GM19467 (cell line): ENCODE results near the gene EIF5B.
"Not testable (repeated sequence)": the region's sequence is repeated elsewhere in the genome, so short reads cannot be mapped to it uniquely, and the experiment has no call there.

Source experiments
- ATAC-seq: cut with Tn5 transposase; IDR thresholded peaks from one replicate; pipeline ENCODE4 v1.9.1; 2021; ENCODE audit warnings: mild to moderate bottlenecking, moderate library complexity; ENCODE audit not compliant: unreplicated experiment

EIF5B gene

DNA sequence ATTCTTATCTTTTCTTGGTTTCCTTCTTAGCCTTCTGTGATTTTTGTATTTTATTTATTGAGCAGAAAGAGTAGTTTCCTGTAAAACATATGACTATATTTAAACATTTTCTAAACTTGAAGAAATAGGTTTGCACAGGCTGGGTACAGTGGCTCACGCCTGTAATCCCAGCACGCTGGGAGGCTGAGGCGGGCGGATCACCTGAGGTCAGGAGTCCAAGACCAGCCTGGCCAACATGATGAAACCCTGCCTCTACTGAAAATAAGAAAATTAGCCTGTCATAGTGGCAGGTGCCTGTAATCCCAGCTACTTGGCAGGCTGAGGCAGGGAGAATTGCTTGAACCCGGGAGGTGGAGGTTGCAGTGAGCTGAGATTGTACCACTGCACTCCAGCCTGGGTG, 31.7 kb downstream of the EIF5B start:
- not testable (repeated sequence) for ATAC-seq

DNA sequence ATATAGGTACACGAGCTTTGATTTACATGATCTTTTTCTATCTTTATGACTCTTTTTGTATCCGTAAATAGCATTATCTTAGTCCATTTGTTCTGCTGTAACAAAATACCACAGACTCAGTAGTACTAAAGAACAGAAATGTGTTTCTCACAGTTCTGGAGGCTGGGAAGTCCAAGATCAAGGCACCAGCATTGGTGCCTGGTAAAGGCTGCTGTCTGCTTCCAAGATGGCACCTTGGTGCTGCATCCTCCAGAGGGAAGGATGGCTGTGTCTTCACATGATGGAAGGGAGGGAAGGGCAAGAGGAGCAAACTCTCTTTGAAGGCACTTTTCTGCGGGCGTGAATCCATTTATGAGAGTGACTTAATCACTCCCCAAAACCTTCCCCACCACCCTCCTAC, 36.0 kb downstream of the EIF5B start:
- no peak for ATAC-seq

GRCh38 chr2:99374747-99375146, 37.6 kb downstream of the EIF5B start:
- ATAC-seq: no peak

GRCh38 chr2:99376254-99376864, 39.2 kb downstream of the EIF5B start:
- ATAC-seq: no peak

DNA sequence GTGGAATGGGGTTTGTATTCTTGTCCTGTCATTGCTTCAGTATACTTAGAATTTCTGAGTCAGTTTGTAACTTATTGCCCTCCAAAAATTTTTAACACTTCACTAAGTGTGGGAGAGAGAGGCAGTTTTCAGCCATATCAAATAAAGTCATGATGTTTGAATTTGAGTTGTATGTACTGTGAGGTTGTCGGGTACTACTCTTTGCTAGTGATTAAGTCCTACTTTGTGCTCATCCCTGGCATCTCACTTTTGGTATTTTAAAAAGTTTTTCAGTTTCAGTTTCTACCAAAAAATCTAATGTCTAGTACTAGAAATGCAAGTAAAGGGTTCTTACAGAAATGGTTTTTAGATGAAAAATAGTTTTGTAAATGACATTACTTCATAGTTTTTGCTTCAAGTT, 40.7 kb downstream of the EIF5B start:
- no peak for ATAC-seq

DNA sequence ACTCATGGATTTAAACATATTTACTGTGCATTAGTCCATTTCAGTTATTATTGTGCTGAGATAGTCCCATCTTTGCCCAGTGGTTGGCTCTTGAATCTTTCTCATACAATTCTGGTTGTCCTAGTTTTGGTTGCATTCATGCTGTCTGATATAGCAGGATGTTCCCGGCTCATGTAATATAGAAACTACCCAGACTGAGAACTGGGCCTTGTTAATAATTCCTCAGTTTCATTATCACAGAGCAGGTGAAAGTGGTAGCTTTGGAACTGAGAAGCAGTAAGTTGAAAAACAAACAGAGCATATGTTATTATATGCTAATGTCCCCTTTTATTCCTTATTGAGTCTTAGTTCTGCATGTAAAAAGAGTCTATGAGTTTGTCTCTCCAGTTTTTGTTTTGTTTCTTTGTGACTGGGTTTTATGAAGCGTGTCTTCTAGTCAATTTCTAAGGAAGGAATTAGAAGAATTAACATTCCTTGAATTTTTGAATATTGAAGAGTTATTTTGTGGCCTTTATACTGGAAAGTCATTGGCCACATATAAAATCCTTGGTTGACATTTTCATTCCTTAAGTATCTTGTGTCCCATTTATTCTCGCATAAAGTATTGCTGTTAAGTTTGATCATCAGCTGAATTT, 43.3 kb downstream of the EIF5B start:
- ATAC-seq: no peak

GRCh38 chr2:99382143-99382542, 45.0 kb downstream of the EIF5B start:
- no peak for ATAC-seq

DNA sequence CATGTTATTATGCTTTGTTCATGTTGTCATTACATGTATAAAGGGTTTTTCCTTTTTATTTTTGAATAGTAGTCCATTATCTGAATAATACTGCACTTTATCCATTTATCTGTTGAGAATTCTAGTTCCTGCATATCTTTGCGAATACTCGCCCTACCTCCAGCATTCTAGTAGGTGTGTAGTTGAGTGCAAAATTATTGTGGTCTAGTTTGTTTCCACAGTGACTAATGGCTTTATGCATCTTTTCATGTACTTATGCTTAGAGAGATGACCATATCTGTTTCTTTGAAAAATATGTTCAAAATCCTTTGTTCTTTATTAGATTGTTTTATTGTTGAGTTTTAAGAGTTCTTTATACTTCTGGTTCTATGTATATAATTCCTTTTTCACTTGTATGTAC, 48.8 kb downstream of the EIF5B start:
- no peak for ATAC-seq

DNA sequence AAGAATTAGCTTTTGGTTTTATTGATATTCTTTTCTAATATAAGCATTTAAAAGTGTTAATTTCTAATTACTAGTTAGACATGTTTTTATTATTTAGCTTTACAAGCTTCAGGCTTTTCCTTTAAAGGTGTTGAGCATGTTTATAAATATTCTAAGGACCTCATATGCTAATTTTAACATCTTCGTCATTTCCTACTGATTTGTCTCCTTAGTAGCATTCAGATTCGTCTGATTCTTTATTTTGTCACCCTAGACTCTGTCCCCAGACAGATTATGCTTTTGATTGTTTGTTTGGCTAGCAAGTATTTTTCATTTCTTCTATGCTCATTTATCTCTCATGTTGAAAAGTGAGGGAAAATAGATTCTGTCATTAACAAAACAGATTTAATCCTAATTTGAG, 51.7 kb downstream of the EIF5B start:
- ATAC-seq: no peak

GRCh38 chr2:99389371-99389770, 52.2 kb downstream of the EIF5B start:
- ATAC-seq: no peak

DNA sequence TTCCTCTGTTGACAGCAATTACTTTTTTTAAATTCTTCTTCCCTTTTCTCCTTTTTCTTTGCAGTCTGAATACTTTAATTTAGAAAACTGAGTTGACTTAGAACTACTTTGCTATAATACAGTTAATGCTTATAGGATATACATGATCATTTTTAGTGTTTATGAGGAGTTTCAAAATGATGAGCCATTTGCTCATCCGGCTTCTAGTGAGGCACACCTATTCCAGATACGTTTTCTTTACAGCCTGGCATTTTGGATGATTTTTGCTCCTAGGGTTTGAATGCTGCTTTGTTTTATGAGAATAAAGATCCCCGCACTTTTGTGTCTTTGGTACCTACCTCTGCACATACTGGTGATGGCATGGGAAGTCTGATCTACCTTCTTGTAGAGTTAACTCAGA, 52.8 kb downstream of the EIF5B start:
- ATAC-seq: no peak

DNA sequence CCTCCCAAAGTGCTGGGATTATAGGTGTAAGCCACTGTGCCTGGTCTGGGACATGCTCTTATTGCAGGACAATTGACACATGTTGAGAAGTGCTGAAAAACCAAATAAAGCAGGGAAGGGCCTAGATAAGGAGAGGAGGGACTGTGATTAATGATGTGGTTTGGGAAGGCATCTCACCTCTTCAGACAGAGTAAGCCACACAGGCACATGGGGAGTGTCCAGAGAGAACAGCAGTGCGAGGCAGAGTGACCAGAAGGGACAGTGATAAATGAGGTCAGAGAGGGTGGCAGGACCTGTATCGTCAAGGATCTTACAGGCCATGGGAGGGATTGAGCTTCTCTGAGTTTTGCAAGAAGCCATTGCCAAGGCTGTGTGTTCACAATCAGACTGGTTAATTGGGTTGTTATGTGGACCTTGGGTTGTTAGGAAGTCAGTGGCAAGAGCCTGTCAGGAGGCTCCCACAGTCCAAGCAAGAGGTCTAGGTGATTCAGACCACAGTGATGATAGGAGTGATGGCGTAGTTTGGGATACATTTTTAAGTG, 58.5 kb downstream of the EIF5B start:
- ATAC-seq: no peak

- ATAC-seq: no peak
Observed at GRCh38 chr2:99397266-99397920, 60.2 kb downstream of the EIF5B start.

GRCh38 chr2:99398303-99398702, 61.1 kb downstream of the EIF5B start:
- no peak for ATAC-seq

- no peak for ATAC-seq
Observed at GRCh38 chr2:99399063-99399462, 61.9 kb downstream of the EIF5B start.

DNA sequence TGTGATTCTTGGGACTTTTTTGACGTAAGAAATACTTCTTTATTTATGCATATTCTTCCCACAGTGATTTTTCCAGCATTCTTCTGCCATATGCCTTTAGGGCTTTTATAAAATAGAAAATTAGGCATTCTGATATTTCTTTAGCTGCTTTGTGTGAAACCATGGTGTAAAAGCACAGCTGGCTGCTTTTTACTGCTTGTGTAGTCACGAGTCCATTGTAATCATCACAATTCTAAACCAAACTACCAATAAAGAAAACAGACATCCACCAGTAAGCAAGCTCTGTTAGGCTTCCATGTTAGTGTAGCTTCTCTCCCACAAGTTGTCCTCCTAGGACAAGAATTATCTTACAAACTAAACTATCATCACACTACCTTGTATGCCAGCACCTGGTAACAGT, 62.6 kb downstream of the EIF5B start:
- ATAC-seq: no peak

DNA sequence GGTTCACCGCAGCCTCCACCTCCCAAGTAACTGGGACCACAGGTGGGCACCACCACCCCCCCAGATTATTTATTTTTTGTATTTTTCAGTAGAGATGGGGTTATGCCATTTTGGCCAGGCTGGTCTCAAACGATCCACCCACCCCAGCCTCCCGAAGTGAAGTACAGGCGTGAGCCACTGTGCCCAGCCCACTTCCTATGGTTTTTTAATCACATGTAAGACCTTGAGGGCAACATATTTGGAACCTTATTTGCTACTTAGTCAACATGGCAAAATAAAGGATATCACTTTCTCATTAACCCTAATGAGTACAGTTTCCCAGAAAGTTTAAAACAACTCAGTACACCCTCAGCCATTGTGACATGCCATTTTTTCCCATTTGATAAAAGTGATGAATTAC, 64.7 kb downstream of the EIF5B start:
- no peak for ATAC-seq

GRCh38 chr2:99403084-99403483, 65.9 kb downstream of the EIF5B start:
- no peak for ATAC-seq

GRCh38 chr2:99403524-99403923, 66.3 kb downstream of the EIF5B start:
- no peak for ATAC-seq

- no peak for ATAC-seq
Observed at GRCh38 chr2:99404039-99404796, 67.0 kb downstream of the EIF5B start.
